Measurements from ENCODE around the gene FAIM2. TPM values are rescaled to one million over a fixed set of nuclear protein-coding genes. Genes with fewer than 3 reads are reported as not detected.
"Not testable (repeated sequence)": the region's sequence is repeated elsewhere in the genome, so short reads cannot be mapped to it uniquely, and the experiment has no call there.

FAIM2 gene
- total RNA-seq, 1 donor from 2014 or later: not detected

DNA sequence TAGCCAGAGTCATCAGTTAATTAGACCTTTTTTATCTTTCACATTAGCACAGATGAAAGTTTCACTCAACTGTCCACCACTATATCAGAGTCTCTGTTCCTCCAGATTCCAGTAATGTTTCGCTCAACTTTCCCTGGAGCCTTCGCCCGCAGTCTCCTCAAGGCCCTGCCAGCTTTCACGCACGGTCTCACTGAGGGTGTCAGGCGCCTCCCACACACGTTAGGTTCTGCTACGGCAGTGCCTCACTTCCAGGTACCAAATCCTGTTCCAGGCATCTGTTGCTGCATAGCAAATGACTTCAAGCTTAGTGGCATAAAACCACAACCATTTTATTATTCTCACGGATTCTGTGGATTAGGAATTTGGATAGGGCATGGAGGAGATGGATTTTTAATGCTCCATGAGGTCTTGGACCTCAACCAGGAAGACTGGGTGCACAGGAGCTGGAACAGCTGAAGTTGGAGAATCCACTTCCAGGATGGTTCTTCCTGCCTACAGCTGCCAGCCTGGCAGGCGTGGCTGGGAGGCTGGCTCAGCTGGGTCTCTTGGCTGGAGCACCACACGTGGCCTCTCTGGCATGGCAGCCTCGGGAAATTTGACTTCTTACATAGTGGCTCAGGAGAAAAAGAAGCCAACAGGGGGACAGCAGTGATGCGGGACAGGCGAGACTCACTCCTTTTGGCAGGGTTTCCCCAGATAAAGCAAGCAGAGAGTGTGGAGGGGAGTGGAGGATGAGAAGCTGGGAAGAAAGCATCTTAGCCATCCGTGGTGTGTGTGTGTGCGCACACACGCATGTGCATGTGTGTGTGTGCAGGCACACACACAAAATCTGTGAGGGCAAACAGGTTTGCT lies 39.5 kb downstream of the FAIM2 start:
- DNase-seq (ENCODE audit: low read depth): no peak
- no peak overlapping the region for H3K4me3 ChIP-seq (ENCODE audit: low read depth, low read length)
- no peaks in the 10 kb centered on the region for H3K36me3 ChIP-seq (ENCODE audit: control insufficient read depth, insufficient read depth, low read length)
- TF ChIP-seq, protein P1, sequence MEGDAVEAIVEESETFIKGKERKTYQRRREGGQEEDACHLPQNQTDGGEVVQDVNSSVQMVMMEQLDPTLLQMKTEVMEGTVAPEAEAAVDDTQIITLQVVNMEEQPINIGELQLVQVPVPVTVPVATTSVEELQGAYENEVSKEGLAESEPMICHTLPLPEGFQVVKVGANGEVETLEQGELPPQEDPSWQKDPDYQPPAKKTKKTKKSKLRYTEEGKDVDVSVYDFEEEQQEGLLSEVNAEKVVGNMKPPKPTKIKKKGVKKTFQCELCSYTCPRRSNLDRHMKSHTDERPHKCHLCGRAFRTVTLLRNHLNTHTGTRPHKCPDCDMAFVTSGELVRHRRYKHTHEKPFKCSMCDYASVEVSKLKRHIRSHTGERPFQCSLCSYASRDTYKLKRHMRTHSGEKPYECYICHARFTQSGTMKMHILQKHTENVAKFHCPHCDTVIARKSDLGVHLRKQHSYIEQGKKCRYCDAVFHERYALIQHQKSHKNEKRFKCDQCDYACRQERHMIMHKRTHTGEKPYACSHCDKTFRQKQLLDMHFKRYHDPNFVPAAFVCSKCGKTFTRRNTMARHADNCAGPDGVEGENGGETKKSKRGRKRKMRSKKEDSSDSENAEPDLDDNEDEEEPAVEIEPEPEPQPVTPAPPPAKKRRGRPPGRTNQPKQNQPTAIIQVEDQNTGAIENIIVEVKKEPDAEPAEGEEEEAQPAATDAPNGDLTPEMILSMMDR (IDR thresholded peaks at IDR 0.05; ENCODE audit: insufficient read depth, low read length, poor library complexity, severe bottlenecking): no peak
- peaks cover 23% of the 10 kb centered on the region for H3K27me3 ChIP-seq (ENCODE audit: control insufficient read depth, insufficient read depth, low read length)

- H3K27me3 ChIP-seq (ENCODE audit: control insufficient read depth, insufficient read depth, low read length): peaks cover 16% of the 10 kb centered on the region
- not testable (repeated sequence) for H3K36me3 ChIP-seq (ENCODE audit: control insufficient read depth, insufficient read depth, low read length); H3K4me3 ChIP-seq (ENCODE audit: low read depth, low read length); DNase-seq (ENCODE audit: low read depth)
Measured at GRCh38 chr12:49860921-49861320, 42.8 kb downstream of the FAIM2 start.

- not testable (repeated sequence) for H3K27me3 ChIP-seq (ENCODE audit: control insufficient read depth, insufficient read depth, low read length); H3K36me3 ChIP-seq (ENCODE audit: control insufficient read depth, insufficient read depth, low read length); H3K4me3 ChIP-seq (ENCODE audit: low read depth, low read length); DNase-seq (ENCODE audit: low read depth)
Measured at GRCh38 chr12:49855890-49856289, 47.8 kb downstream of the FAIM2 start.

- no peak overlapping the region for H3K4me3 ChIP-seq (ENCODE audit: low read depth, low read length)
- TF ChIP-seq, protein P1 (IDR thresholded peaks at IDR 0.05; ENCODE audit: insufficient read depth, low read length, poor library complexity, severe bottlenecking): no peak
- no peak for DNase-seq (ENCODE audit: low read depth)
- H3K27me3 ChIP-seq (ENCODE audit: control insufficient read depth, insufficient read depth, low read length): no peaks in the 10 kb centered on the region
- no peaks in the 10 kb centered on the region for H3K36me3 ChIP-seq (ENCODE audit: control insufficient read depth, insufficient read depth, low read length)
Measured at GRCh38 chr12:49854976-49855375, 48.7 kb downstream of the FAIM2 start.

- H3K4me3 ChIP-seq (ENCODE audit: low read depth, low read length): no peak overlapping the region
- H3K36me3 ChIP-seq (ENCODE audit: control insufficient read depth, insufficient read depth, low read length): no peaks in the 10 kb centered on the region
- no peaks in the 10 kb centered on the region for H3K27me3 ChIP-seq (ENCODE audit: control insufficient read depth, insufficient read depth, low read length)
- no peak for DNase-seq (ENCODE audit: low read depth)
- TF ChIP-seq, protein P1 (IDR thresholded peaks at IDR 0.05; ENCODE audit: insufficient read depth, low read length, poor library complexity, severe bottlenecking): no peak
Measured at GRCh38 chr12:49853671-49854070, 50.0 kb downstream of the FAIM2 start.

GRCh38 chr12:49847161-49847560 lies 56.5 kb downstream of the FAIM2 start:
- Histone ChIP-seq H3K27me3 (ENCODE audit: control insufficient read depth, insufficient read depth, low read length) (peaks cover 2% of the 10 kb centered on the region), H3K4me3 (ENCODE audit: low read depth, low read length) (no peak overlapping the region), H3K36me3 (ENCODE audit: control insufficient read depth, insufficient read depth, low read length) (no peaks in the 10 kb centered on the region)
- no peak for DNase-seq (ENCODE audit: low read depth)
- TF ChIP-seq, protein P1 (IDR thresholded peaks at IDR 0.05; ENCODE audit: insufficient read depth, low read length, poor library complexity, severe bottlenecking): no peak

DNA sequence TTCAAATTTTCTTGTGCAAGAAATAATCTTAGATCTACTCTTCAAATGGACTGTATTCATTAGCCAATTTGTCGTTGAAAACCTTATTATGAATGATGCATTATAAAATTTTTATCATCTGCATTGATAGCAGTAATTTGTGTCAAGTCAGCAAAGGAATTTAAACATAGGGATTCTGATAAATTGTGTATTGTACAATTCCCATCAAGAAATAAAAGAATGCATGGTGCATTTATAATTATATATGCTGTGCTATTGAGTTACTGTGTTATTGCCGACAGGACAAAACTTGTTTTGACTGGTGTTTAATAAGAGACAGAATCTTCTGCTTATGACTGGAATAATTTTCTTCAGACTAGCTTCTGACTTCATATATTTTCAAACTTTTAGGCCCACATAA lies 57.7 kb downstream of the FAIM2 start:
- TF ChIP-seq, protein P1 (IDR thresholded peaks at IDR 0.05; ENCODE audit: insufficient read depth, low read length, poor library complexity, severe bottlenecking): no peak
- no peak for DNase-seq (ENCODE audit: low read depth)
- H3K4me3 ChIP-seq (ENCODE audit: low read depth, low read length): no peak overlapping the region
- H3K27me3 ChIP-seq (ENCODE audit: control insufficient read depth, insufficient read depth, low read length): peaks cover 2% of the 10 kb centered on the region
- H3K36me3 ChIP-seq (ENCODE audit: control insufficient read depth, insufficient read depth, low read length): no peaks in the 10 kb centered on the region

All from kidney epithelial cell (primary cell).